Fibroblast of villous mesenchyme (primary cell): ENCODE data around the gene ZNF835. TPM values are rescaled to one million over a fixed set of nuclear protein-coding genes. Genes with fewer than 3 reads are reported as not detected.
"Not testable (repeated sequence)": the region's sequence is repeated elsewhere in the genome, so short reads cannot be mapped to it uniquely, and the experiment has no call there.

ENCODE experiments used
- DNase-seq: peaks from one replicate; pipeline ENCODE4 v3.0.0-alpha.2; 2010; ENCODE audit warnings: low read depth
- H3K4me3 ChIP-seq: 2 replicates; pipeline ENCODE4 v1.5.1; 2011; ENCODE audit warnings: low read depth, mild to moderate bottlenecking, low read length
- CTCF ChIP-seq: IDR thresholded peaks from 2 replicates; pipeline ENCODE4 v1.5.1; 2012; ENCODE audit warnings: low read depth, mild to moderate bottlenecking, low read length; ENCODE audit not compliant: insufficient read depth
- total RNA-seq: library from RNA; depleted of rRNA; stranded (reverse); fragments of >200 nt; gene quantifications from 2 replicates; pipeline ENCODE4 v1.2.3, GENCODE V29; 2012

ZNF835 gene
- total RNA-seq, 1 donor = not detected

GRCh38 chr19:56681702-56682101, 10.1 kb upstream of the ZNF835 start:
- TF ChIP-seq CTCF = no peak
- H3K4me3 ChIP-seq = no peak overlapping the region
- DNase-seq = no peak

GRCh38 chr19:56678205-56678604, 6.6 kb upstream of the ZNF835 start:
- no peak for DNase-seq
- TF ChIP-seq CTCF = no peak
- H3K4me3 ChIP-seq = no peak overlapping the region

GRCh38 chr19:56672610-56673009, 1.1 kb upstream of the ZNF835 start:
- not testable (repeated sequence) for H3K4me3 ChIP-seq, DNase-seq

- DNase-seq = no peak
- no peak for TF ChIP-seq CTCF
- H3K4me3 ChIP-seq = no peak overlapping the region
Observed at GRCh38 chr19:56670961-56671612, 470 bp downstream of the ZNF835 start.

- no peak overlapping the region for H3K4me3 ChIP-seq
- TF ChIP-seq CTCF = no peak
- DNase-seq = no peak
Observed at GRCh38 chr19:56670401-56670960, 1.1 kb downstream of the ZNF835 start.

GRCh38 chr19:56668676-56669075, 2.9 kb downstream of the ZNF835 start:
- no peak for DNase-seq
- no peak for TF ChIP-seq CTCF
- no peak overlapping the region for H3K4me3 ChIP-seq

- H3K4me3 ChIP-seq = no peak overlapping the region
- no peak for DNase-seq
- TF ChIP-seq CTCF = no peak
Observed at GRCh38 chr19:56667311-56667870, 4.2 kb downstream of the ZNF835 start.
